Thyroid gland (tissue), 4 donors: ENCODE data around the gene DUSP28. TPM values are rescaled to one million over a fixed set of nuclear protein-coding genes. Genes with fewer than 3 reads are reported as not detected.

Source experiments
- DNase-seq, 2 donors: peaks; one replicate each; pipeline ENCODE4 v3.0.0-alpha.2; 2019
- H3K27ac ChIP-seq, 3 donors: fragments of 200-600 bp; sonication (generic); 1 replicate in 2 of 3; 2 replicates in 1 of 3; pipeline ENCODE4 v1.5.1; 2016 to 2019; ENCODE audit warnings: mild to moderate bottlenecking in 1 of 3, moderate library complexity in 1 of 3
- H3K27me3 ChIP-seq: fragments of 200-600 bp; sonication (generic); one replicate; pipeline ENCODE4 v1.5.1; 2019
- H3K36me3 ChIP-seq, 2 donors: fragments of 200-600 bp; sonication (generic); one replicate each; pipeline ENCODE4 v1.5.1; 2016 to 2019
- H3K4me1 ChIP-seq, 2 donors: fragments of 200-600 bp; sonication (generic); one replicate each; pipeline ENCODE4 v1.5.1; 2017 to 2019
- H3K4me3 ChIP-seq, 3 donors: fragments of 200-600 bp; sonication (generic); replicated peaks in 1 of 3; 1 replicate in 2 of 3; 2 replicates in 1 of 3; pipeline ENCODE4 v1.5.1; 2016; ENCODE audit warnings: mild to moderate bottlenecking in 1 of 3
- H3K9me3 ChIP-seq: fragments of 200-600 bp; sonication (generic); one replicate; pipeline ENCODE4 v1.5.1; 2017
- CTCF ChIP-seq, 6 experiments: fragments of 200-600 bp in 3 of 6; fragments of 450-650 bp in 3 of 6; sonication (generic) in 3 of 6; IDR thresholded peaks; one replicate each; pipeline ENCODE4 v1.5.1; 2016 to 2019; ENCODE audit warnings: antibody characterized with exemption in 6 of 6, mild to moderate bottlenecking in 2 of 6, inconsistent platforms in 1 of 6, moderate library complexity in 1 of 6
- POLR2A ChIP-seq, 2 donors: fragments of 450-650 bp; IDR thresholded peaks; one replicate each; pipeline ENCODE4 v1.6.1; 2017; ENCODE audit warnings: antibody characterized with exemption in 2 of 2, mild to moderate bottlenecking in 2 of 2, moderate library complexity in 1 of 2
- WGBS, 2 donors: methylation state at CpG; one replicate each; pipeline ENCODE4 v1.1.5; 2017; 5-methylcytosine and 5-hydroxymethylcytosine counted together
- intact Hi-C: fragments of 100-400 bp; cut with DNase I; formaldehyde crosslinking; loops from one replicate; pipeline ENCODE4 v1.15.1; 2023
- total RNA-seq, 4 donors: library from RNA; depleted of rRNA; stranded (reverse); fragments of >200 nt; gene quantifications; one replicate each; pipeline ENCODE4 v1.2.3, GENCODE V29; 2016

The DUSP28 gene
- total RNA-seq, 4 donors from 2014 or later: 6.6 to 12.5 (median 9.2) TPM

- WGBS, 2 donors: 90 to 91% methylated on average over 10 to 16 of the region's 16 CpGs
- Histone ChIP-seq H3K4me1 (peaks cover 18 to 22% of the 10 kb centered on the region in 2 donors), H3K9me3 (no peaks in the 10 kb centered on the region), H3K36me3 (peaks cover 3 to 13% of the 10 kb centered on the region in 2 donors), H3K27ac (no peak overlapping the region), H3K27me3 (no peaks in the 10 kb centered on the region), H3K4me3 (no peak overlapping the region)
- DNase-seq: no peak
- intact Hi-C loops: loop anchor here (10.0 kb wide), 1 partner anchor 115 kb away; no protein-coding TSS in a partner anchor
- no peak for TF ChIP-seq CTCF (IDR thresholded peaks at IDR 0.05)
- TF ChIP-seq POLR2A (IDR thresholded peaks at IDR 0.05): no peak
Observed at GRCh38 chr2:240589850-240590525, 29.8 kb downstream of the DUSP28 start.

GRCh38 chr2:240590681-240591111 is 30.5 kb downstream of the DUSP28 start:
- no peak for TF ChIP-seq CTCF (IDR thresholded peaks at IDR 0.05)
- TF ChIP-seq POLR2A (IDR thresholded peaks at IDR 0.05): no peak

GRCh38 chr2:240591226-240591625 is 31.1 kb downstream of the DUSP28 start:
- Histone ChIP-seq H3K4me3 (no peak overlapping the region), H3K4me1 (peaks cover 10 to 15% of the 10 kb centered on the region in 2 donors), H3K27ac (no peak overlapping the region), H3K36me3 (peaks cover 3 to 13% of the 10 kb centered on the region in 2 donors), H3K9me3 (no peaks in the 10 kb centered on the region), H3K27me3 (no peaks in the 10 kb centered on the region)
- TF ChIP-seq POLR2A (IDR thresholded peaks at IDR 0.05): no peak
- TF ChIP-seq CTCF (IDR thresholded peaks at IDR 0.05): no peak
- intact Hi-C loops: loop anchor here (10.0 kb wide), 1 partner anchor 114 kb away; no protein-coding TSS in a partner anchor
- no peak for DNase-seq
- WGBS, 2 donors: 92% methylated on average over 6 of the region's 6 CpGs

More at GRCh38 chr2:240590681-240591111, 30.5 kb downstream of the DUSP28 start:
- Histone ChIP-seq H3K4me3 (no peak overlapping the region), H3K4me1 (peaks cover 11 to 15% of the 10 kb centered on the region in 2 donors), H3K36me3 (peaks cover 3 to 13% of the 10 kb centered on the region in 2 donors), H3K9me3 (no peaks in the 10 kb centered on the region), H3K27ac (no peak overlapping the region), H3K27me3 (no peaks in the 10 kb centered on the region)
- WGBS, 2 donors: 93 to 99% methylated on average over 4 to 13 of the region's 21 CpGs
- intact Hi-C loops: loop anchor here (10.0 kb wide), 1 partner anchor 114 kb away; no protein-coding TSS in a partner anchor
- DNase-seq: no peak

GRCh38 chr2:240591784-240592183 is 31.6 kb downstream of the DUSP28 start:
- H3K4me1 ChIP-seq: peaks cover 10 to 15% of the 10 kb centered on the region in 2 donors
- no peak overlapping the region for H3K4me3 ChIP-seq
- no peaks in the 10 kb centered on the region for H3K27me3 ChIP-seq
- DNase-seq: no peak
- intact Hi-C loops: loop anchor here (10.0 kb wide), 1 partner anchor 113 kb away; no protein-coding TSS in a partner anchor
- TF ChIP-seq POLR2A (IDR thresholded peaks at IDR 0.05): no peak
- no peak for TF ChIP-seq CTCF (IDR thresholded peaks at IDR 0.05)
- H3K36me3 ChIP-seq: peaks cover 3 to 13% of the 10 kb centered on the region in 2 donors
- no peaks in the 10 kb centered on the region for H3K9me3 ChIP-seq
- H3K27ac ChIP-seq: no peak overlapping the region
- WGBS, 2 donors: 94 to 95% methylated on average over 8 to 9 of the region's 13 CpGs
